ENCODE measurements around the gene FOSL2. TPM values are rescaled to one million over a fixed set of nuclear protein-coding genes. Genes with fewer than 3 reads are reported as not detected.

FOSL2 gene
- total and polyA plus RNA-seq, 10 of the 15 experiments (the other 5 are each of a cell fraction or from before 2014, with no cell fraction given): 0.05 to 1.3 (median 0.34) TPM

GRCh38 chr2:28361991-28362710, 30.5 kb upstream of the FOSL2 start:
- intact Hi-C loops (cut with micrococcal nuclease; ENCODE audit: unreplicated experiment) (no loop called here), in situ Hi-C loops (cut with MboI) (no loop called here)
- Histone ChIP-seq H3K4me1 (ENCODE audit: control insufficient read depth, insufficient read depth, low read length) (peaks cover 17% of the 10 kb centered on the region), H3K79me2 (ENCODE audit: control insufficient read depth, insufficient read depth, low read length) (no peaks in the 10 kb centered on the region), H3K27ac (ENCODE audit: control insufficient read depth, insufficient read depth) (no peak overlapping the region), H3K36me3 (ENCODE audit: control insufficient read depth in 2 of 2, insufficient read depth in 2 of 2, low read length in 1 of 2) (no peaks in the 10 kb centered on the region), H3K27me3 (replicated peaks in 1 of 2; ENCODE audit: control insufficient read depth in 2 of 2, insufficient read depth in 2 of 2, low read length in 1 of 2) (no peaks in the 10 kb centered on the region), H2AFZ (ENCODE audit: control insufficient read depth, low read depth, low read length) (no peak overlapping the region), H3K9ac (ENCODE audit: control insufficient read depth, insufficient read depth, low read length) (no peak overlapping the region), H4K20me1 (ENCODE audit: control insufficient read depth, insufficient read depth) (no peaks in the 10 kb centered on the region), H3K4me3 (no peak overlapping the region), H3K4me2 (ENCODE audit: control insufficient read depth, insufficient read depth) (no peak overlapping the region), H3K9me3 (replicated peaks; ENCODE audit: control insufficient read depth, insufficient read depth, low read length) (no peaks in the 10 kb centered on the region)
- WGBS (ENCODE audit: insufficient coverage, insufficient replicate concordance, low lambda C conversion rate, missing lambda C conversion rate): 63% methylated on average over 12 of the region's 12 CpGs
- DNase-seq (ENCODE audit: low read depth, low spot score): no peak
- CTCF ChIA-PET: no interaction called here
- SMC1A ChIA-PET (ENCODE audit: uncharacterized antibody, unreplicated experiment): no interaction called here
- POLR2A ChIA-PET: no interaction called here
- RAD21 ChIA-PET (ENCODE audit: unreplicated experiment): no interaction called here
- no TSS peak for BruUV-seq (replicated peaks)
- FAIRE-seq: no peak
- no peak for ATAC-seq
- TF ChIP-seq YBX1 (IDR thresholded peaks at IDR 0.05) (no peak), PAX5 (IDR thresholded peaks at IDR 0.05; ENCODE audit: borderline replicate concordance, low read depth, low read length) (no peak)

- H3K27me3 ChIP-seq (replicated peaks in 1 of 2; ENCODE audit: control insufficient read depth in 2 of 2, insufficient read depth in 2 of 2, low read length in 1 of 2): no peaks in the 10 kb centered on the region
- ChIA-PET SMC1A (ENCODE audit: uncharacterized antibody, unreplicated experiment) (no interaction called here), RAD21 (ENCODE audit: unreplicated experiment) (no interaction called here), POLR2A (no interaction called here), CTCF (no interaction called here)
- no peak overlapping the region for H3K4me3 ChIP-seq
- no peak overlapping the region for H3K9ac ChIP-seq (ENCODE audit: control insufficient read depth, insufficient read depth, low read length)
- H3K4me1 ChIP-seq (ENCODE audit: control insufficient read depth, insufficient read depth, low read length): peaks cover 17% of the 10 kb centered on the region
- FAIRE-seq (no peak), DNase-seq (ENCODE audit: low read depth, low spot score) (no peak), ATAC-seq (no peak)
- no peaks in the 10 kb centered on the region for H3K79me2 ChIP-seq (ENCODE audit: control insufficient read depth, insufficient read depth, low read length)
- BruUV-seq (replicated peaks): no TSS peak
- H2AFZ ChIP-seq (ENCODE audit: control insufficient read depth, low read depth, low read length): no peak overlapping the region
- H3K27ac ChIP-seq (ENCODE audit: control insufficient read depth, insufficient read depth): no peak overlapping the region
- H3K36me3 ChIP-seq (ENCODE audit: control insufficient read depth in 2 of 2, insufficient read depth in 2 of 2, low read length in 1 of 2): no peaks in the 10 kb centered on the region
- H3K9me3 ChIP-seq (replicated peaks; ENCODE audit: control insufficient read depth, insufficient read depth, low read length): no peaks in the 10 kb centered on the region
- TF ChIP-seq MEF2B (IDR thresholded peaks at IDR 0.05; ENCODE audit: partially characterized antibody, poor library complexity, severe bottlenecking): no peak
- TF ChIP-seq ZBED1 (IDR thresholded peaks at IDR 0.05; ENCODE audit: borderline replicate concordance): no peak
- TF ChIP-seq CREB1 (IDR thresholded peaks at IDR 0.05; ENCODE audit: low read depth): no peak
- no peak for TF ChIP-seq NR2C1 (IDR thresholded peaks at IDR 0.05)
- no peak for TF ChIP-seq SRF (IDR thresholded peaks at IDR 0.05; ENCODE audit: low read depth in 2 of 2, low read length in 2 of 2)
- TF ChIP-seq ATF2 (IDR thresholded peaks at IDR 0.05; ENCODE audit: low read length): no peak
- no peak for TF ChIP-seq PAX8 (IDR thresholded peaks at IDR 0.05)
- TF ChIP-seq EGR1 (IDR thresholded peaks at IDR 0.05; ENCODE audit: borderline replicate concordance in 1 of 2, low read depth in 2 of 2, low read length in 2 of 2): no peak
- no peak for TF ChIP-seq CEBPZ (IDR thresholded peaks at IDR 0.05; ENCODE audit: low read depth, low read length)
- H4K20me1 ChIP-seq (ENCODE audit: control insufficient read depth, insufficient read depth): no peaks in the 10 kb centered on the region
- intact Hi-C loops (cut with micrococcal nuclease; ENCODE audit: unreplicated experiment) (no loop called here), in situ Hi-C loops (cut with MboI) (no loop called here)
- H3K4me2 ChIP-seq (ENCODE audit: control insufficient read depth, insufficient read depth): no peak overlapping the region
- WGBS (ENCODE audit: insufficient coverage, insufficient replicate concordance, low lambda C conversion rate, missing lambda C conversion rate): 58% methylated on average over 15 of the region's 15 CpGs
These were observed 29.6 kb upstream of the FOSL2 start for GRCh38 chr2:28362991-28363521.

Data from GM12878 (cell line).